UCSD-AML1 (cell line): ENCODE results near the gene ANTKMT.
"Not testable (repeated sequence)": the region's sequence is repeated elsewhere in the genome, so short reads cannot be mapped to it uniquely, and the experiment has no call there.

ENCODE experiments used
- DNase-seq: peaks from one replicate; lab custom pipeline; 2025; ENCODE audit not compliant: unreplicated experiment; lab: John Stamatoyannopoulos, UW

ANTKMT gene

GRCh38 chr16:680967-681745 is 39.8 kb upstream of the ANTKMT start:
- DNase-seq: peak; percentile 50

- no peak for DNase-seq
These were observed 39.1 kb upstream of the ANTKMT start for GRCh38 chr16:681746-682427.

- no peak for DNase-seq
These were observed 38.2 kb upstream of the ANTKMT start for GRCh38 chr16:682493-683395.

- no peak for DNase-seq
These were observed 37.4 kb upstream of the ANTKMT start for GRCh38 chr16:683396-684070.

- peak; percentile 93 for DNase-seq
These were observed 36.7 kb upstream of the ANTKMT start, which contains the start of gene JMJD8 for GRCh38 chr16:684071-684794. JMJD8 (minus strand) TSS chr16:684334; CDS start chr16:684319, 15 bp downstream.

- no peak for DNase-seq
These were observed 35.8 kb upstream of the ANTKMT start for GRCh38 chr16:684961-685696.

- peak; percentile 45 for DNase-seq
These were observed 35.0 kb upstream of the ANTKMT start for GRCh38 chr16:685967-686366.

- no peak for DNase-seq
These were observed 34.3 kb upstream of the ANTKMT start for GRCh38 chr16:686459-687260.

GRCh38 chr16:687499-687898 is 33.4 kb upstream of the ANTKMT start:
- DNase-seq: no peak

- DNase-seq: no peak
These were observed 31.6 kb upstream of the ANTKMT start for GRCh38 chr16:689175-689897.

GRCh38 chr16:691242-691641 is 29.7 kb upstream of the ANTKMT start:
- DNase-seq: not testable (repeated sequence)

- DNase-seq: no peak
These were observed 28.4 kb upstream of the ANTKMT start for GRCh38 chr16:692356-693108.

GRCh38 chr16:693364-693763 is 27.6 kb upstream of the ANTKMT start:
- DNase-seq: no peak

GRCh38 chr16:693766-694165 is 27.2 kb upstream of the ANTKMT start:
- no peak for DNase-seq

- no peak for DNase-seq
These were observed 26.6 kb upstream of the ANTKMT start for GRCh38 chr16:694187-694862.

GRCh38 chr16:694863-695354 is 26.0 kb upstream of the ANTKMT start:
- no peak for DNase-seq
